VCaP (cell line): ENCODE results near the gene UBE2A.

ENCODE experiments used
- H3K27ac ChIP-seq: fragments of 450-650 bp; 2 replicates; pipeline ENCODE4 v1.5.1; 2017
- CTCF ChIP-seq: fragments of 450-650 bp; conservative IDR thresholded peaks from 2 replicates; pipeline ENCODE4 v1.5.1; 2017; ENCODE audit warnings: mild to moderate bottlenecking, moderate library complexity

UBE2A gene

GRCh38 chrX:119617517-119618164 lies 43.3 kb downstream of the UBE2A start:
- no peak overlapping the region for H3K27ac ChIP-seq
- no peak for TF ChIP-seq CTCF

- H3K27ac ChIP-seq: no peak overlapping the region
Measured at GRCh38 chrX:119618439-119618838, 44.1 kb downstream of the UBE2A start.

GRCh38 chrX:119622356-119623232 lies 48.2 kb downstream of the UBE2A start:
- peak overlapping the region; percentile 57 for H3K27ac ChIP-seq
- TF ChIP-seq CTCF: no peak

More at GRCh38 chrX:119618439-119618838, 44.1 kb downstream of the UBE2A start:
- TF ChIP-seq CTCF: no peak

- no peak for TF ChIP-seq CTCF
- H3K27ac ChIP-seq: no peak overlapping the region
Measured at GRCh38 chrX:119624417-119624816, 50.1 kb downstream of the UBE2A start.

GRCh38 chrX:119624951-119625668 lies 50.7 kb downstream of the UBE2A start:
- H3K27ac ChIP-seq: no peak overlapping the region
- no peak for TF ChIP-seq CTCF

- no peak overlapping the region for H3K27ac ChIP-seq
- TF ChIP-seq CTCF: no peak
Measured at GRCh38 chrX:119625843-119626242, 51.5 kb downstream of the UBE2A start.
